Upper lobe of left lung (tissue), 6 donors: ENCODE measurements around the gene SMIM43. TPM values are rescaled to one million over a fixed set of nuclear protein-coding genes. Genes with fewer than 3 reads are reported as not detected.

Experiments
- ATAC-seq, 2 donors: fragments of 200-7000 bp; cut with Tn5 transposase; one replicate each; pipeline ENCODE4 v1.9.1; 2022; ENCODE audit warnings: mild to moderate bottlenecking in 2 of 2, moderate library complexity in 2 of 2; ENCODE audit not compliant: low FRiP score in 2 of 2
- DNase-seq, 2 donors: peaks; one replicate each; pipeline ENCODE4 v3.0.0-alpha.2; 2019 to 2020
- H3K27ac ChIP-seq, 4 donors: fragments of 200-600 bp; sonication (generic); one replicate each; pipeline ENCODE4 v1.5.1; 2016 to 2019
- H3K27me3 ChIP-seq, 4 donors: fragments of 200-600 bp; sonication (generic); one replicate each; pipeline ENCODE4 v1.5.1; 2017 to 2019
- H3K36me3 ChIP-seq, 4 donors: fragments of 200-600 bp; sonication (generic); one replicate each; pipeline ENCODE4 v1.5.1; 2016 to 2019
- H3K4me1 ChIP-seq, 4 donors: fragments of 200-600 bp; sonication (generic); one replicate each; pipeline ENCODE4 v1.5.1; 2018 to 2019
- H3K4me3 ChIP-seq, 4 donors: fragments of 200-600 bp; sonication (generic); one replicate each; pipeline ENCODE4 v1.5.1; 2017 to 2019; ENCODE audit warnings: mild to moderate bottlenecking in 2 of 4, moderate library complexity in 1 of 4
- H3K9me3 ChIP-seq, 4 donors: fragments of 200-600 bp; sonication (generic); one replicate each; pipeline ENCODE4 v1.5.1; 2018 to 2019
- CTCF ChIP-seq, 6 experiments: fragments of 450-650 bp in 4 of 6; fragments of 200-600 bp in 2 of 6; sonication (generic) in 2 of 6; IDR thresholded peaks; one replicate each; pipeline ENCODE4 v1.5.1; 2016 to 2019; ENCODE audit warnings: antibody characterized with exemption in 6 of 6
- EP300 ChIP-seq, 4 donors: sonication (generic); formaldehyde crosslinking; IDR thresholded peaks; one replicate each; pipeline ENCODE4 v1.5.1; 2017; ENCODE audit warnings: antibody characterized with exemption in 4 of 4, control low read depth in 2 of 4
- POLR2A ChIP-seq, 4 donors: fragments of 450-650 bp; IDR thresholded peaks; one replicate each; pipeline ENCODE4 v1.5.1; 2016 to 2017; ENCODE audit warnings: antibody characterized with exemption in 4 of 4, mild to moderate bottlenecking in 2 of 4
- POLR2AphosphoS5 ChIP-seq, 2 donors: sonication (generic); formaldehyde crosslinking; IDR thresholded peaks; one replicate each; pipeline ENCODE4 v1.5.1; 2017; ENCODE audit warnings: antibody characterized with exemption in 2 of 2
- WGBS, 2 donors: methylation state at CpG; one replicate each; pipeline ENCODE4 v1.1.5; 2017 to 2018; 5-methylcytosine and 5-hydroxymethylcytosine counted together
- total RNA-seq, 6 donors: library from RNA; depleted of rRNA in 4 of 6; stranded (reverse); fragments of >200 nt in 4 of 6; gene quantifications; one replicate each; pipeline versions ENCODE4 v1.1.0 to v1.2.1, GENCODE V29; 2016 to 2021
- donor health status: DM: no; HTN: no; CAD: no; lungs with moderate emphysema.
- donor health status: DM: no; HTN: yes; CAD: no; lungs with severe emphysema.

SMIM43 gene
- total RNA-seq, 6 donors from 2014 or later = not detected

DNA sequence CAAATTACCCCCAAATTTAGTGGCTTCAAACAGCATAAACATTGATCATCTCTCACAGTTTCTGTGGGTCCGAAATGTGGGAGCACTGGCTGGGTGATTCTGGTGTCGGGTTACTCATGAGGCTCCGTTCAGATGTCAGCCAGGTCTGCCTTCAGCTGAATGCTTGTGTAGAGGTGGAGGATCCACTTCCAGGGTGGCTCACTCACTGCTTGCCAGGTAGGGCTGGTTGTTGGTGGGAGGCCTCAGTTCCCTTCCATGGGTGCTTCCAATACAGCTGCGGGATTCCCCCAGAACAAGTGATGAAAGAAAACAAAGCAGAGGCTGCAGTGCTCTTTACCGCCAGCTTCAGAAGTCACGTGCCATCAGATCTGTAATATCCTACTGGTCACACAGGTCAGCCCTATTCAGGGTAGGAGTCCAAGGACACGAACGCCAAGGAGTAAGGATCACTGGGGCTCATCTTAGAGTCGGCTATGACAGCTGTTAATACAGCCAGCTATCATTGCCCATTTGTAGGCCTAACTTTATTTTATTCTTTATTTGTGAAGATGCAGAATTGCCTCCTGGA is 1.1 kb upstream of the SMIM43 start:
- Histone ChIP-seq H3K27me3 (peaks cover 0 to 13% (median 4%) of the 10 kb centered on the region in 4 donors), H3K4me1 (peaks cover 5 to 14% (median 6%) of the 10 kb centered on the region in 4 donors), H3K27ac (no peak overlapping the region), H3K36me3 (no peaks in the 10 kb centered on the region), H3K9me3 (no peaks in the 10 kb centered on the region), H3K4me3 (no peak overlapping the region)
- 93 to 95% methylated on average over 6 to 9 of the region's 9 CpGs for WGBS, 2 donors
- DNase-seq = no peak
- no peak for ATAC-seq
- TF ChIP-seq POLR2A (IDR thresholded peaks at IDR 0.05) = no peak
- no peak for TF ChIP-seq CTCF (IDR thresholded peaks at IDR 0.05)
- TF ChIP-seq POLR2AphosphoS5 (IDR thresholded peaks at IDR 0.05) = no peak
- TF ChIP-seq EP300 (IDR thresholded peaks at IDR 0.05) = no peak

- TF ChIP-seq EP300 (IDR thresholded peaks at IDR 0.05) (no peak), POLR2A (IDR thresholded peaks at IDR 0.05) (no peak), CTCF (IDR thresholded peaks at IDR 0.05) (no peak), POLR2AphosphoS5 (IDR thresholded peaks at IDR 0.05) (no peak)
- H3K36me3 ChIP-seq = no peaks in the 10 kb centered on the region
- H3K27me3 ChIP-seq = peaks cover 0 to 13% (median 4%) of the 10 kb centered on the region in 4 donors
- 13 to 45% methylated on average over 8 to 16 of the region's 16 CpGs for WGBS, 2 donors
- DNase-seq (no peak), ATAC-seq (peak in 1 of 2 donors; percentile 11)
- H3K4me3 ChIP-seq = peak overlapping the region in 3 of 4 donors; percentile 37 to 51 (median 44)
- H3K9me3 ChIP-seq = no peaks in the 10 kb centered on the region
- no peak overlapping the region for H3K27ac ChIP-seq
- peaks cover 5 to 14% (median 6%) of the 10 kb centered on the region in 4 donors for H3K4me1 ChIP-seq
These were observed 373 bp upstream of the SMIM43 start for GRCh38 chr4:121765368-121765705.

- no peak for ATAC-seq
- TF ChIP-seq EP300 (IDR thresholded peaks at IDR 0.05) = no peak
- no peak for TF ChIP-seq CTCF (IDR thresholded peaks at IDR 0.05)
- TF ChIP-seq POLR2AphosphoS5 (IDR thresholded peaks at IDR 0.05) = no peak
- TF ChIP-seq POLR2A (IDR thresholded peaks at IDR 0.05) = no peak
- H3K27me3 ChIP-seq = peaks cover 0 to 13% (median 4%) of the 10 kb centered on the region in 4 donors
- H3K4me1 ChIP-seq = peaks cover 5 to 14% (median 6%) of the 10 kb centered on the region in 4 donors
- 20 to 30% methylated on average over 9 to 14 of the region's 14 CpGs for WGBS, 2 donors
- DNase-seq = no peak
- H3K9me3 ChIP-seq = no peaks in the 10 kb centered on the region
- H3K27ac ChIP-seq = no peak overlapping the region
- H3K36me3 ChIP-seq = no peaks in the 10 kb centered on the region
- peak overlapping the region in 3 of 4 donors; percentile 37 to 51 (median 44) for H3K4me3 ChIP-seq
These were observed 662 bp downstream of the SMIM43 start for GRCh38 chr4:121764303-121764701.

- no peak for TF ChIP-seq POLR2AphosphoS5 (IDR thresholded peaks at IDR 0.05)
- no peak for TF ChIP-seq POLR2A (IDR thresholded peaks at IDR 0.05)
- no peak for TF ChIP-seq EP300 (IDR thresholded peaks at IDR 0.05)
- TF ChIP-seq CTCF (IDR thresholded peaks at IDR 0.05) = no peak
- peaks cover 0 to 12% (median 4%) of the 10 kb centered on the region in 4 donors for H3K27me3 ChIP-seq
- WGBS, 2 donors = 61 to 63% methylated on average over 3 of the region's 3 CpGs
- DNase-seq (no peak), ATAC-seq (no peak)
- H3K27ac ChIP-seq = no peak overlapping the region
- H3K9me3 ChIP-seq = no peaks in the 10 kb centered on the region
- H3K4me3 ChIP-seq = no peak overlapping the region
- H3K4me1 ChIP-seq = peaks cover 5 to 11% (median 6%) of the 10 kb centered on the region in 4 donors
- H3K36me3 ChIP-seq = no peaks in the 10 kb centered on the region
These were observed 4.8 kb downstream of the SMIM43 start for GRCh38 chr4:121760205-121760604.
